NB4 (cell line): ENCODE results near the gene CENPK.

Experiments used
- CTCF ChIP-seq: IDR thresholded peaks from one replicate; pipeline ENCODE4 v1.5.1; 2012; ENCODE audit warnings: low read depth, low read length
- MAX ChIP-seq: IDR thresholded peaks from 2 replicates; pipeline ENCODE4 v1.6.1; 2011; ENCODE audit warnings: low read depth, low read length
- POLR2A ChIP-seq: IDR thresholded peaks from 2 replicates; pipeline ENCODE4 v1.6.1; 2011; ENCODE audit warnings: mild to moderate bottlenecking; ENCODE audit not compliant: insufficient read length; ENCODE audit errors: extremely low read depth

- TF ChIP-seq CTCF, result no peak
- TF ChIP-seq POLR2A, result no peak
- TF ChIP-seq MAX, result no peak
Measured at GRCh38 chr5:65474130-65474711, 88.7 kb downstream of the CENPK start.
